ENCODE measurements around the gene PDX1. TPM values are rescaled to one million over a fixed set of nuclear protein-coding genes. Genes with fewer than 3 reads are reported as not detected.

PDX1 gene
- polyA plus RNA-seq, 3 donors, result 0.03 to 6.6 TPM; not detected in 1

DNA sequence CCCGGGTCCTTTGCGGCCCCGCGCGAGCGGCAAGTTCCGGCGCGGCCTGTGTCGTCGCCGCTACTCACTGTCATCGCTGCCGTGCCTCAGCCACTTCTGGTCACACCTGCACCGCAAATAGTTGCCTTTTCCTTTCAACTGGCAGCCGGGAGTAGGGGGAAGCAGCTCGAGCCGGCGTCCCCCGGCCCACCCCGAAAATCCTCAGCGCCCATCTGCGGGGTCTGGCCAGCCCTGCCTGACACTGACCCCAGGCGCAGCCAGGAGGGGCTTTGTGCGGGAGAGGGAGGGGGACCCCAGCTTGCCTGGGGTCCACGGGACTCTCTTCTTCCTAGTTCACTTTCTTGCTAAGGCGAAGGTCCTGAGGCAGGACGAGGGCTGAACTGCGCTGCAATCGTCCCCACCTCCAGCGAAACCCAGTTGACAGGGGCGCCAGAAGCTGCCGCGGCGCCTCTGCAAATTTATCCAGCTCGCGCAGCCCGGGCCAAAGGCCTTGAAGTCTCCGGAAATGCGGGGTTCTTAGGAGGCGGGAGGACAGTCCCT is 1.7 kb downstream of the PDX1 start:
- 3 to 22% (median 3%) methylated on average over 40 to 41 of the region's 41 CpGs for WGBS, 3 donors
- H3K27ac ChIP-seq (ENCODE audit: low read depth, low read length), result no peak overlapping the region

DNA sequence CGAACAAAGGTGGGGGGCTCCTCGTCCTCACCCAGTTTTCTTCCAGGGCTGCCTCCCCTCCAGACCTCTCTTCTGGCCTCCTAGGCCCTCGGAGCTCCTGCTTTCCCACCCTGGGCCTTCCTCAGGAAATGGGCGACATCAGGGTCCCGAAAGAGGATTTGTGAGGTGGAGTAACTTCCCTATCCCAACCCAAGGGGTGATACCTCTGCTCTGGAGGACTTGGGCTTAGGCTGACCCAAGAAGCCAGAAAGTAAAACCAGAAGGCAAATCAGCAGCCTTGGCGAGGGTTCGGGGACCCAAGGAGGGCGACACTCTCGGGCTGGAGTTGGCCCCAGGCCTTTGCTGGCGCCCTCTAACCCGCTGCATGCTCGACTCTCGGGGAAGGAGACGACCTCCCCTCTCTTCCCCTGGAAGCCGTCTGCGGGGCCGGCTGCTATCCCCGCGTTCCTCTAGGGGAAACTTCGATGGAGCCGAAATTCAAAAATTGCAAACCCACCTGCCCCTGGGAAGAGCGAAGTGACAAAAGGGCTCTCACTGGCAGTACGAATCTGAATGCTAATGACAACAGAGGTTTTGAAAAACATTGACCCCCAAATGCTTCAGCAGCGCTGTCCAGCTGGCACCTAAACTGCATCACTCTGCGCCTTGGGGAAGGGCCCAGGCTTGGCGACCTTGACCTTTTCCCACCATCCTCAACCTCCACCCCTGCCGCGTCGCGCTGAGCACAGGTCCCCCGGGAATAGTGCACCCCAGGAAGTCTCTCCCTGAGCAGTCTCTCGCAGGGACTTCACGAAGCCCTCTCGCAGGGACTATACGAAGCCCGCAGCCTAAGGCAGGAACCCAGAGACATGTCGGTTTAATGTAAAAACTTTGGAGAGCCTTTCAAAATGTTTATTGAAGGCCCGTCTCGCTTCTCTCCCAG is 2.4 kb downstream of the PDX1 start:
- no peak overlapping the region for H3K27ac ChIP-seq (ENCODE audit: low read depth, low read length)
- 6 to 53% (median 8%) methylated on average over 38 to 39 of the region's 39 CpGs for whole genome bisulfite sequencing, 3 donors

DNA sequence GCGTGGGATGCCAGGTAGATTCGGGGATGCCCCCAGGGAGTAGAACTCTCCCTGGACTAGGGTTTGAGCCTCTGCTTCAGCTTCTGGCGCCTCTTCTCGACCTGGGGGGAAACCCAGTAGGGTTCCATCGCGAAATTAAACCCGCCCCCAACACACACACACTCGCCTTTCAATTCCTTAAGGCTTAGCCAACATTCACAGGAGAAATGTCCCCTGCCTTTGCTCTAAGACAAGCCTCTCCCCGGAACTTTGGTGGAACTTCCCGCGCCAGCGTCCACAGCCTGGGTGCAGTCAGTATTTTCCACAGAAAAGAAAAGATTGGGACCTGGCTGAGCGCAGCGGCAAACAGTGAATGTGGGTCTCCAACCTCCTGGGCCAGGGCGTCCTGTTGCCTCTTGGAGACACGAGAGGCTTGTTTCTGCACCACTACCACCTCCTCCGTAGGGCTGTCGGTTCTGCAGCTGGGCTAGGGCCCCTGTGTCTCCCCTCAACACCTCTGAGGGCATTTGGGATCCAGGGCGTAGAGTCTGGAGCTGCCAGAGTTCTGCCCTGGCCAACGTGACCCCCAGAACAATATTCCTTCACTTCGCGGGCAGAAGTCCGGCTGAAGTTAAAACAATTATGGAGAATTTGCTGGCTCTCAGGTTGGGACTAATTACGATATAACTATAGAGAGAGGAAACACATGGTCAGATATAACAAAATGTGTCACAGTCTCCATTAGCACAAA is 3.2 kb downstream of the PDX1 start:
- WGBS, 3 donors, result 7 to 57% (median 9%) methylated on average over 24 of the region's 24 CpGs

DNA sequence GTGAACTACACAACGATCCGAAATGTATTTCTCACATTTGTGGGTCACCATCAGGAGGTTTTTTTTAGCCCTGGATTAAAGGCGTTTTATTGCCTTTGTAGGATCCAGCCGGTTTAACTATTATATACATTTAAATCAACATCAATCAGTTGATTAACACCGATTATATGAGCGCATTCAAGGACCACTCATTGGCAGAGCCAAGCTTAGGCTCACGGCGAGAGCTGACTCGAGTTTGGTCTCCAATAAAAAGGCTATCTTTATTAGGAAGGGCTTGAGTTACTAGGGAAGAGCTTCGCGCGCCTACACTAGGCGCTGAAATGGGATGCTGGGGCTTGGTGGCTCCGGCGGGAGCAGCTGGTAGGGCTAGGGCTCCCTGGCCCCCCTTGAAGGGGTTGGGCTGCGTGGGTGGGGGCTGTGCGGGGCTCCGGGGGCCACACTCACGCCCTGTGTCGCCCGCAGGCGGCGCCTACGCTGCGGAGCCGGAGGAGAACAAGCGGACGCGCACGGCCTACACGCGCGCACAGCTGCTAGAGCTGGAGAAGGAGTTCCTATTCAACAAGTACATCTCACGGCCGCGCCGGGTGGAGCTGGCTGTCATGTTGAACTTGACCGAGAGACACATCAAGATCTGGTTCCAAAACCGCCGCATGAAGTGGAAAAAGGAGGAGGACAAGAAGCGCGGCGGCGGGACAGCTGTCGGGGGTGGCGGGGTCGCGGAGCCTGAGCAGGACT is 4.2 kb downstream of the PDX1 start:
- WGBS, 3 donors, result 3 to 58% (median 5%) methylated on average over 48 of the region's 48 CpGs
- no peak overlapping the region for H3K27ac ChIP-seq (ENCODE audit: low read depth, low read length)

More for the DNA sequence above, 3.2 kb downstream of the PDX1 start:
- no peak overlapping the region for H3K27ac ChIP-seq (ENCODE audit: low read depth, low read length)

GRCh38 chr13:27924529-27925141 is 4.8 kb downstream of the PDX1 start:
- 4 to 47% (median 5%) methylated on average over 30 to 46 of the region's 46 CpGs for WGBS, 3 donors
- no peak overlapping the region for H3K27ac ChIP-seq (ENCODE audit: low read depth, low read length)

DNA sequence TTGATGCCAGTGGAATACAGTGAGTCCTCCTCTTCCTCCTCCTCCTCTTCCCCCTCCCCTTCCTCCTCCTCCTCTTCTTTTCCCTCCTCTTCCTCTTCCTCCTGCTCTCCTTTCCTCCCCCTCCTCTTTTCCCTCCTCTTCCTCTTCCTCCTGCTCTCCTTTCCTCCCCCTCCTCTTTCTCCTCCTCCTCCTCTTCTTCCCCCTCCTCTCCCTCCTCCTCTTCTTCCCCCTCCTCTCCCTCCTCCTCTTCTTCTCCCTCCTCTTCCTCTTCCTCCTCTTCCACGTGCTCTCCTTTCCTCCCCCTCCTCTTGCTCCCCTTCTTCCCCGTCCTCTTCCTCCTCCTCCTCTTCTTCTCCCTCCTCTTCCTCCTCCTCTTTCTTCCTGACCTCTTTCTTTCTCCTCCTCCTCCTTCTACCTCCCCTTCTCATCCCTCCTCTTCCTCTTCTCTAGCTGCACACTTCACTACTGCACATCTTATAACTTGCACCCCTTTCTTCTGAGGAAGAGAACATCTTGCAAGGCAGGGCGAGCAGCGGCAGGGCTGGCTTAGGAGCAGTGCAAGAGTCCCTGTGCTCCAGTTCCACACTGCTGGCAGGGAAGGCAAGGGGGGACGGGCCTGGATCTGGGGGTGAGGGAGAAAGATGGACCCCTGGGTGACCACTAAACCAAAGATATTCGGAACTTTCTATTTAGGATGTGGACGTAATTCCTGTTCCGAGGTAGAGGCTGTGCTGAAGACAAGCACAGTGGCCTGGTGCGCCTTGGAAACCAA is 5.6 kb downstream of the PDX1 start:
- no peak overlapping the region for H3K27ac ChIP-seq (ENCODE audit: low read depth, low read length)
- WGBS, 3 donors, result 17 to 53% (median 24%) methylated on average over 9 of the region's 9 CpGs

GRCh38 chr13:27926644-27927434 is 7.0 kb downstream of the PDX1 start:
- 2 to 46% (median 5%) methylated on average over 35 of the region's 35 CpGs for WGBS, 3 donors
- H3K27ac ChIP-seq (ENCODE audit: low read depth, low read length), result no peak overlapping the region

- 5 to 40% (median 8%) methylated on average over 53 of the region's 53 CpGs for WGBS, 3 donors
- H3K27ac ChIP-seq (ENCODE audit: low read depth, low read length), result no peak overlapping the region
Observed at GRCh38 chr13:27927444-27928352, 7.9 kb downstream of the PDX1 start.

- WGBS, 3 donors, result 6 to 38% (median 8%) methylated on average over 26 of the region's 26 CpGs
- H3K27ac ChIP-seq (ENCODE audit: low read depth, low read length), result no peak overlapping the region
Observed at GRCh38 chr13:27928353-27928804, 8.6 kb downstream of the PDX1 start.

GRCh38 chr13:27928805-27929753 is 9.3 kb downstream of the PDX1 start:
- no peak overlapping the region for H3K27ac ChIP-seq (ENCODE audit: low read depth, low read length)
- WGBS, 3 donors, result 4 to 41% (median 4%) methylated on average over 48 of the region's 48 CpGs

- no peak overlapping the region for H3K27ac ChIP-seq (ENCODE audit: low read depth, low read length)
Observed at GRCh38 chr13:27929868-27930267, 10.1 kb downstream of the PDX1 start.

- WGBS, 3 donors, result 59 to 82% (median 65%) methylated on average over 1 of the region's 1 CpG
- no peak overlapping the region for H3K27ac ChIP-seq (ENCODE audit: low read depth, low read length)
Observed at GRCh38 chr13:27933118-27933517, 13.3 kb downstream of the PDX1 start.

GRCh38 chr13:27933580-27934328 is 14.0 kb downstream of the PDX1 start:
- H3K27ac ChIP-seq (ENCODE audit: low read depth, low read length), result no peak overlapping the region
- WGBS, 3 donors, result 74 to 93% (median 79%) methylated on average over 2 of the region's 2 CpGs

- H3K27ac ChIP-seq (ENCODE audit: low read depth, low read length), result no peak overlapping the region
- WGBS, 3 donors, result 72 to 95% (median 83%) methylated on average over 1 of the region's 1 CpG
Observed at GRCh38 chr13:27942972-27943371, 23.2 kb downstream of the PDX1 start.

All from adipose tissue (tissue), 3 donors.